ENCODE data around the gene IFT74.

IFT74 gene

GRCh38 chr9:26971721-26972120, 15.5 kb downstream of the IFT74 start:
- TF ChIP-seq, protein P1, sequence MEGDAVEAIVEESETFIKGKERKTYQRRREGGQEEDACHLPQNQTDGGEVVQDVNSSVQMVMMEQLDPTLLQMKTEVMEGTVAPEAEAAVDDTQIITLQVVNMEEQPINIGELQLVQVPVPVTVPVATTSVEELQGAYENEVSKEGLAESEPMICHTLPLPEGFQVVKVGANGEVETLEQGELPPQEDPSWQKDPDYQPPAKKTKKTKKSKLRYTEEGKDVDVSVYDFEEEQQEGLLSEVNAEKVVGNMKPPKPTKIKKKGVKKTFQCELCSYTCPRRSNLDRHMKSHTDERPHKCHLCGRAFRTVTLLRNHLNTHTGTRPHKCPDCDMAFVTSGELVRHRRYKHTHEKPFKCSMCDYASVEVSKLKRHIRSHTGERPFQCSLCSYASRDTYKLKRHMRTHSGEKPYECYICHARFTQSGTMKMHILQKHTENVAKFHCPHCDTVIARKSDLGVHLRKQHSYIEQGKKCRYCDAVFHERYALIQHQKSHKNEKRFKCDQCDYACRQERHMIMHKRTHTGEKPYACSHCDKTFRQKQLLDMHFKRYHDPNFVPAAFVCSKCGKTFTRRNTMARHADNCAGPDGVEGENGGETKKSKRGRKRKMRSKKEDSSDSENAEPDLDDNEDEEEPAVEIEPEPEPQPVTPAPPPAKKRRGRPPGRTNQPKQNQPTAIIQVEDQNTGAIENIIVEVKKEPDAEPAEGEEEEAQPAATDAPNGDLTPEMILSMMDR (IDR thresholded peaks at IDR 0.05; ENCODE audit: control insufficient read depth, insufficient read depth, low read depth, low read length, missing control alignments) = no peak
- DNase-seq (ENCODE audit: low read depth) = no peak
- no peak overlapping the region for H3K4me3 ChIP-seq (ENCODE audit: control insufficient read depth, low read depth, low read length)

DNA sequence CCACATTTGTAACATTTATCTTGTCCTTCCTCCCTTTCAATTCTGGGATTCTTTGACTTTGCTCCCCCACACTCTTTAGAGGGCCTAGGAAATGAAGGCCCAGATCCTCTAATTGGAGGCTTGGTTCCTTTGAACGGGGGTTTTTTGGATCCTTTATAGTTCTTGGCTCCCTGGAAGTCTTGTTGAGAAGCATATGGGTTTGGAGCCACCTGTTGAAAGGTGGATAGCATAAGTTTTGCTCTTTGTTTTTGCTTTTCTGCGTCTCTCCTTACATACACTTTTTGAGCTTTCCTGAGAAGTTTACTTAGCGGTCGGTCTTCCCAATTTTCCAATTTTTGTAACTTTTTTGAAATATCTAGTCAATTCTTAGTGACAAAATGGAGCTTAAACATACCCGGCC, 17.8 kb downstream of the IFT74 start:
- TF ChIP-seq, protein P1 (IDR thresholded peaks at IDR 0.05; ENCODE audit: control insufficient read depth, insufficient read depth, low read depth, low read length, missing control alignments) = no peak
- no peak for DNase-seq (ENCODE audit: low read depth)
- H3K4me3 ChIP-seq (ENCODE audit: control insufficient read depth, low read depth, low read length) = no peak overlapping the region

- no peak overlapping the region for H3K4me3 ChIP-seq (ENCODE audit: control insufficient read depth, low read depth, low read length)
- TF ChIP-seq, protein P1 (IDR thresholded peaks at IDR 0.05; ENCODE audit: control insufficient read depth, insufficient read depth, low read depth, low read length, missing control alignments) = no peak
- DNase-seq (ENCODE audit: low read depth) = no peak
These were observed 18.7 kb downstream of the IFT74 start for GRCh38 chr9:26974927-26975326.

GRCh38 chr9:26975728-26976707, 19.8 kb downstream of the IFT74 start:
- no peak overlapping the region for H3K4me3 ChIP-seq (ENCODE audit: control insufficient read depth, low read depth, low read length)
- TF ChIP-seq, protein P1 (IDR thresholded peaks at IDR 0.05; ENCODE audit: control insufficient read depth, insufficient read depth, low read depth, low read length, missing control alignments) = peak; percentile 72
- DNase-seq (ENCODE audit: low read depth) = no peak

DNA sequence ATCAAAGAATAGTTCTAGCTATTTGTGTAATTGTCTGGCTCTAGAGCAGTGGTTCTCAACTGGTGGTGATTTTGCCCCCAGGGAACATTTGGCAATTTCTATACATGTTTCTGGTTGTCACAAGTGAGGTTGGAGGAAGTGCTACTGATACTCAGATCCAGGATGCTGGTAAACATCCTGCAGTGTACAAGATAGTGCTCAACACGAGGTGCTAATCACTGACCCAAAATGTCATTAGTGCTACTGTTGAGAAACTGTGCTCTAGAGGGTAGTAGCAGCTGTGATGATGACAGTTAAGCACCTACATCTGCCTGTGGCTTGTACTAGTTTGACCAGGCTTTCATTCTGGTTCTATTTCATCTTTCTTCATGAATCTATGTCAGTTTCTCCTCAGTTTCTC, 27.1 kb downstream of the IFT74 start:
- DNase-seq (ENCODE audit: low read depth) = no peak
- TF ChIP-seq, protein P1 (IDR thresholded peaks at IDR 0.05; ENCODE audit: control insufficient read depth, insufficient read depth, low read depth, low read length, missing control alignments) = no peak
- H3K4me3 ChIP-seq (ENCODE audit: control insufficient read depth, low read depth, low read length) = no peak overlapping the region

- TF ChIP-seq, protein P1 (IDR thresholded peaks at IDR 0.05; ENCODE audit: control insufficient read depth, insufficient read depth, low read depth, low read length, missing control alignments) = no peak
- DNase-seq (ENCODE audit: low read depth) = no peak
- no peak overlapping the region for H3K4me3 ChIP-seq (ENCODE audit: control insufficient read depth, low read depth, low read length)
These were observed 39.6 kb downstream of the IFT74 start for GRCh38 chr9:26995810-26996209.
